ENCODE results near the gene SDE2.

DNA sequence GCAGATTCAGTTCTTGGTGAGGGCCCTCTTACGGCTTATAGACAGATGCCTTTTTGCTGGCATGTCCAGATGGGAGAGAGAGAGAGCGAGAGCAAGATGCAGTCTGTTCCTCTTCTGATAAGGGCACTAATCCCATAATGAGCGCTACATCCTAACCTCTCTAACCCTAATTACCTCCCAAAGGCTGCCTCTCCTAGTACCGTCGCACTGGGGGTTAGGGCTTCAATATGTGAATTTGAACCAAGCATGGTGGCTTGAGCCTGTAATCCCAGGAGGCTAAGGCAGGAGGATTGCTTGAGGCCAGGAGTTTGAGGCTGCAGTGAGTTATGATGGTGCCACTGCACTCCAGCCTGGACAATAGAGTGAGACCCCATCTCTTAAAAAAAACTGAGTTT is 10.5 kb upstream of the SDE2 start:
- no peak for TF ChIP-seq LEF1 (IDR thresholded peaks at IDR 0.05; ENCODE audit: borderline replicate concordance)
- no peak for TF ChIP-seq SP1 (IDR thresholded peaks at IDR 0.05)
- TF ChIP-seq SUZ12 (IDR thresholded peaks at IDR 0.05): no peak
- no peak for TF ChIP-seq ELF4 (IDR thresholded peaks at IDR 0.05)
- no peak for TF ChIP-seq FOXA1 (IDR thresholded peaks at IDR 0.05)
- TF ChIP-seq ARNT (IDR thresholded peaks at IDR 0.05): no peak
- no peak for TF ChIP-seq BHLHE40 (IDR thresholded peaks at IDR 0.05; ENCODE audit: borderline replicate concordance)

All from HEK293T (cell line).